ENCODE results near the gene VGF.
A peak's percentile ranks its signal among the peaks of the same experiment; 100 is the strongest.

Gene VGF

DNA sequence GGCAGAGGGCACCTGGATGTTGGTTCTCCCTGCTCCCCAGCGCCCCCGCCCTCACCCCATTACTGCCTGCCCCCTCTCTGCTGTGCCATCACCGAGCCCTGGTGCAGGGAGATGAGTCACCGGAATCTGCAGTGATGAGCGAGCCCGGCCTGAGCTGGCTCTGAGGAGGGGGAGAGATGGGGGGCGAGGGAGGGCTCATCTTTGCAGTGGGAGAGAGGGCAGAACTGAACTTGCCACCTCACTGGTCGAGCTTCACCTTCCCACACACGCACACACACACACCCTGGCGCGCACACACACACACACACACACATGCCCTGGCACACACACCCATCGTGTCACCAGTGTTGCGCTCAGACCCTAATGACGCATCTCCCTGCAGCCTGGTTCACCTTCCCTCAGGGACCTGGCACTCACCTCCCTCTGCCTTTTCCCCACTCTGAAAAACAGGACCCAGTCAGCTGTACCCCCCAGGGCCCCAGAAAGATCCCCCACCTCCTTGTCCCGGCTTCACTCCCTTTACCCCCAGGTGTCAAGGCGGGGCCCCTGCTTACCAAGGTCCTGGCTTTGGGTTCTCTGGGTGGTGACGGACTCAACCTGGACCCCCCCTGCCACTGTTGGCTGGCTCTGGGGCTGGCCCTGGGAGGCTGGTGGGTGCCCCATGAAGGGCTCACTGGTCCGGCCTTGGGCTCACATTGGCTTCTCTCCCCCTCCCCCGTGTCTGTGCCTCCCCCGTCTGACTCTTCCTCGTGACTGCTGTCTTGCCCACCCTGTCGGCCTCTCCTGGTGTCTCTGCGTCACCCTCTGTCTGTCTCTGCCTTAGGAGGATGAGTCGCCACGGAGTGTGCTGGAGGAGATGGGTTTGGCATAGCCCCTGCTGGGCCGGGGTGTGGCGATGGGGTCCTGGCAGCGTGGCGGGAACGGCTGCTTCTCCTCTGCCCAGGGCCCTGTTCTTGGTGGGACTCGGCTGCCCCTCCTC, 5.4 kb downstream of the VGF start:
- H3K4me3 ChIP-seq (ENCODE audit: low read length in 2 of 2): no peak overlapping the region
- no peak overlapping the region for H3K27ac ChIP-seq (ENCODE audit: low read depth in 2 of 2, low read length in 2 of 2)
- H3K36me3 ChIP-seq (ENCODE audit: control insufficient read depth in 2 of 2, insufficient read depth in 2 of 2, low read length in 2 of 2): peaks cover 12 to 16% of the 10 kb centered on the region in 2 donors
- peaks cover 9 to 13% of the 10 kb centered on the region in 2 donors for H3K27me3 ChIP-seq (ENCODE audit: control insufficient read depth in 2 of 2, insufficient read depth in 2 of 2, low read length in 2 of 2)
- no peak overlapping the region for H3K9ac ChIP-seq (ENCODE audit: low read depth in 1 of 2, low read length in 2 of 2)
- H3K4me1 ChIP-seq (ENCODE audit: control insufficient read depth in 2 of 2, insufficient read depth in 2 of 2, low read length in 2 of 2): peaks cover 11 to 13% of the 10 kb centered on the region in 2 donors
- H3K9me3 ChIP-seq (ENCODE audit: control insufficient read depth in 2 of 2, low read length in 2 of 2): no peaks in the 10 kb centered on the region

DNA sequence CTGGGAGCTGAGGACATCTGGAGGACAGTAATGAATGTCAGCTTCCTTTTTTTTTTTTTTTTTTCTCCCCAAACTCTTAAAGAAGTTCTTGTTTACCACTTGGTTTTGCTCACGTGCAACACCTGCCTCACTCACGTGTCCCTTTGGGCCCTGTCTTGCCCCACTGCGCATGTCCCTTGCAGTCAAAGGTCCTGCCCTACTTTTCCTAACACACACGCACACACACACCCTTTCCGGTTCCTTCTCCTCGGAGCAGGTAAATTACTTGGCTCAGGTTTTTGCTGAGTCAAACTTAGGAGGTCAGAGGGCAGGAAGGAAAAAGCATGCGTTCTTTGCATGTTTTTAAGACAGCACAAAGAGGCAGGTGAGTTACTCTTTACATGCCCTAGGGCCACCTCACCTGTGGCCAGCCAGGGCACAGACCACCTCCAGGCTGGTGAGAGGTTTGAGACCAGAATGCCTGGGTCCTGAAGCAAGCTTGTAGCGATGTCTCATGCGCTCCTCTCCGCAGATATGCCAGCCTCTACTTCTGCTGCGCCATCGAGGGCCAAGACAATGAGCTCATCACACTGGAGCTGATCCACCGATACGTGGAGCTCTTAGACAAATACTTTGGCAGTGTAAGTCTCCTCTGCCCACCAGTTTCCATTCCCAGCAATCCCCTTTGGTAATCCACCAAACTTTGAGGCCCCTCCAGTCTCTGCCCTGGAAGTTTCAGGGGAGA, 8.3 kb downstream of the VGF start:
- H3K36me3 ChIP-seq (ENCODE audit: control insufficient read depth in 2 of 2, insufficient read depth in 2 of 2, low read length in 2 of 2): peaks cover 12 to 16% of the 10 kb centered on the region in 2 donors
- no peak overlapping the region for H3K9ac ChIP-seq (ENCODE audit: low read depth in 1 of 2, low read length in 2 of 2)
- H3K27me3 ChIP-seq (ENCODE audit: control insufficient read depth in 2 of 2, insufficient read depth in 2 of 2, low read length in 2 of 2): peaks cover 0 to 1% of the 10 kb centered on the region in 2 donors
- H3K27ac ChIP-seq (ENCODE audit: low read depth in 2 of 2, low read length in 2 of 2): no peak overlapping the region
- peaks cover 7 to 12% of the 10 kb centered on the region in 2 donors for H3K4me1 ChIP-seq (ENCODE audit: control insufficient read depth in 2 of 2, insufficient read depth in 2 of 2, low read length in 2 of 2)
- no peaks in the 10 kb centered on the region for H3K9me3 ChIP-seq (ENCODE audit: control insufficient read depth in 2 of 2, low read length in 2 of 2)
- H3K4me3 ChIP-seq (ENCODE audit: low read length in 2 of 2): no peak overlapping the region

DNA sequence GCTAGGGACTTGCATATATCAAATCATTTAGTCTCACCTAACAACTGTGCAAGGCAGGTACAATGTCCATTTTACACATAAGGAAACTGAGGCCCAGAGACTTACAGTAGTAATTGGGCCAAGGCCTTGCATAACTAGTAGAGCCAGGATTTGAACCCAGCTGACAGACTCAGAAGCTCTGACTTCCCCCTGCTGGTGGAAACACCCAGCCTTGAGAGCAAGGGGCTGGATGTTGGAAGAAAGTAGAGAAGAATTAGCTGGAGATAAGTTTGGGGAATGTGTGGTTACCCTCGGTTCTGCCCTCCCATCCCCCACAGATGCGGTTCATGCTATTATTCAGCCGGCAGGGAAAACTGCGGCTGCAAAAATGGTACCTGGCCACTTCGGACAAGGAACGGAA, 9.1 kb downstream of the VGF start:
- no peak overlapping the region for H3K9ac ChIP-seq (ENCODE audit: low read depth in 1 of 2, low read length in 2 of 2)
- H3K27ac ChIP-seq (ENCODE audit: low read depth in 2 of 2, low read length in 2 of 2): no peak overlapping the region
- no peaks in the 10 kb centered on the region for H3K27me3 ChIP-seq (ENCODE audit: control insufficient read depth in 2 of 2, insufficient read depth in 2 of 2, low read length in 2 of 2)
- peak overlapping the region in 1 of 2 donors; percentile 4 for H3K4me3 ChIP-seq (ENCODE audit: low read length in 2 of 2)
- H3K9me3 ChIP-seq (ENCODE audit: control insufficient read depth in 2 of 2, low read length in 2 of 2): no peaks in the 10 kb centered on the region
- peaks cover 7 to 12% of the 10 kb centered on the region in 2 donors for H3K4me1 ChIP-seq (ENCODE audit: control insufficient read depth in 2 of 2, insufficient read depth in 2 of 2, low read length in 2 of 2)
- peaks cover 12 to 16% of the 10 kb centered on the region in 2 donors for H3K36me3 ChIP-seq (ENCODE audit: control insufficient read depth in 2 of 2, insufficient read depth in 2 of 2, low read length in 2 of 2)

DNA sequence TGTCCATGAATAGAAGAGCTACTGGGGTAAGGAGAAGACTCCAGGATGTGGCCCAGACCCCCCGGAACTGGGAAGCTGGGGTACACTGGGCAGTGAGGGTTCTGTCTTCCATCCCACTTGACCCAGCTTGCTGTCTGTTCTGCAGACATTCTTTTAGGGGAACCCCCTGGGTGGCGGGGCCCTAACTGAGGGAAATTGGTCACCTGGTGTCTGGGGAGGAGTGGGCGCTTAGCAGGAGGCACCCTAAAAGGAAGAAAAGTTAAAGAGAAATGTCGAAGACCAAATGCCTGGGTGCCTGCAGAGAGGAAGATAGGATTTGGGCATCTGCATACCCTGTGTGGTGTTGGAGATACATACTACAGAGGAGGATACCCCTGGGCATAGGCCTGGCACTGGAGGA, 10.1 kb downstream of the VGF start:
- Histone ChIP-seq H3K4me1 (ENCODE audit: control insufficient read depth in 2 of 2, insufficient read depth in 2 of 2, low read length in 2 of 2) (peaks cover 7 to 12% of the 10 kb centered on the region in 2 donors), H3K27me3 (ENCODE audit: control insufficient read depth in 2 of 2, insufficient read depth in 2 of 2, low read length in 2 of 2) (no peaks in the 10 kb centered on the region), H3K4me3 (ENCODE audit: low read length in 2 of 2) (peak overlapping the region; percentile 76 to 77), H3K9ac (ENCODE audit: low read depth in 1 of 2, low read length in 2 of 2) (peak overlapping the region; percentile 56 to 72), H3K27ac (ENCODE audit: low read depth in 2 of 2, low read length in 2 of 2) (no peak overlapping the region), H3K9me3 (ENCODE audit: control insufficient read depth in 2 of 2, low read length in 2 of 2) (no peaks in the 10 kb centered on the region), H3K36me3 (ENCODE audit: control insufficient read depth in 2 of 2, insufficient read depth in 2 of 2, low read length in 2 of 2) (peaks cover 11 to 15% of the 10 kb centered on the region in 2 donors)

DNA sequence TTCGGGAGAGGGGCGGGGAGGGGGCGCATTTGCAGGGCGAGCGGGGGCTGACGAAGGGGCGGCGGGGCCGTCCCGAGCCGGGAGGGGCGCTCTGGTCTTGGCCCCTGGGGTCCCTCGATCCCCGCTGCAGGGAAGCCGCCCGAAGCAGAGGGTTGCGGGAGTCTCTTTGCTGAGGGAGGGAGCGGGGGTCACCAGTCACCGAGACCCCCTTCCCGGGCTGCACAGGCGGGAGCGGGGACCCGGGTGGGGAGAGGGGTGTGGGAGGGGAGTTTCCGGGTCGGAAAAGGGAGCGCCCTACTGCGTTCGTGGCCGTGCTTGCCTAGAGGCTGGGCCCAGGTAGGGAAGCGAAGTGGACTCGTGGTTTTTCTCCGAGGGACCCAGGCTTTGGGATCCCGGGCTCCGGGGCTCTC, 10.7 kb downstream of the VGF start:
- H3K4me3 ChIP-seq (ENCODE audit: low read length in 2 of 2): peak overlapping the region; percentile 76 to 77
- peaks cover 9 to 12% of the 10 kb centered on the region in 2 donors for H3K36me3 ChIP-seq (ENCODE audit: control insufficient read depth in 2 of 2, insufficient read depth in 2 of 2, low read length in 2 of 2)
- H3K27ac ChIP-seq (ENCODE audit: low read depth in 2 of 2, low read length in 2 of 2): peak overlapping the region in 1 of 2 donors; percentile 52
- peaks cover 7 to 12% of the 10 kb centered on the region in 2 donors for H3K4me1 ChIP-seq (ENCODE audit: control insufficient read depth in 2 of 2, insufficient read depth in 2 of 2, low read length in 2 of 2)
- H3K9ac ChIP-seq (ENCODE audit: low read depth in 1 of 2, low read length in 2 of 2): peak overlapping the region; percentile 56 to 72
- no peaks in the 10 kb centered on the region for H3K9me3 ChIP-seq (ENCODE audit: control insufficient read depth in 2 of 2, low read length in 2 of 2)
- H3K27me3 ChIP-seq (ENCODE audit: control insufficient read depth in 2 of 2, insufficient read depth in 2 of 2, low read length in 2 of 2): no peaks in the 10 kb centered on the region

DNA sequence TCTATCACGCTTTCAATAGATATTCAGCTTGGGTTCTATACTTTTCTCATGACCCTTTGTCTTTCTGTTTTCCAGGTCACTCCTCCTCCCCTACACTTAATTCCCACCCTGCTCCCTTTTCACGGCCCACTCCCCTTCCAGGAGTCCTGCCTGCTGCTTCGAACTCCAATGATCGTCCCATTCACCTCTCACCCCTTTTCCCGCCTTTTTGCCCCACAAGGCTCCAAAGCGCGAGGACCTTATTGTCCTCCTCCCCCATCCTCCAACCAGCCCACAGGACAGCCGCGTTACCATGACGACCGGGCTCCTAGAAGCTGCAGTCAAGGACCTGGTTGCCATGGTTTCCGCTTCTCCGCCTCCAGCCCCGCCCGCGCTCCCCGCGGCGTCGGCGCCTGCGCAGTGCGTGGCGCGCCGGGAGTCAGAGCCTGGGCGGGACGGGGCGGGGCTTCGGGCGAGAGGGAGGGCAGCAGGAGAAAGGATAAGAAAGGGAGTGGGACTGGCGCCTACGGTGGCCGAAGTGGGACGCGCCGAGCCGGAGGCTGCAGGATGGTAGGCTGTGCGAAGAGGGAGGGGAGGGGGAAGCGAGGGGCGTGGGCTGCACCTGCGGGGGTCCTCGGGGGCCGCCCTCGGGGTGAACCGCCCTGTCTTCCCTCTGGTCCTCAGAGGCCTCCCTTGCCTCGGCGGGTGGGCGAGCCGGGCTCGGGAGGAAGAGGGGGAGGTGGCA, 11.2 kb downstream of the VGF start, which contains the start of gene AP1S1:
Gene AP1S1, plus strand, starts transcription at position 508 of the 724 bp plus-strand sequence. Its CDS starts 39 bp downstream, at position 547.
- no peaks in the 10 kb centered on the region for H3K9me3 ChIP-seq (ENCODE audit: control insufficient read depth in 2 of 2, low read length in 2 of 2)
- peaks cover 6 to 10% of the 10 kb centered on the region in 2 donors for H3K36me3 ChIP-seq (ENCODE audit: control insufficient read depth in 2 of 2, insufficient read depth in 2 of 2, low read length in 2 of 2)
- peak within 1 kb of the TSS in 1 of 2 donors; percentile 52 for H3K27ac ChIP-seq (ENCODE audit: low read depth in 2 of 2, low read length in 2 of 2)
- peak within 1 kb of the TSS; percentile 76 to 77 for H3K4me3 ChIP-seq (ENCODE audit: low read length in 2 of 2)
- H3K9ac ChIP-seq (ENCODE audit: low read depth in 1 of 2, low read length in 2 of 2): peak within 1 kb of the TSS; percentile 56 to 72
- H3K27me3 ChIP-seq (ENCODE audit: control insufficient read depth in 2 of 2, insufficient read depth in 2 of 2, low read length in 2 of 2): no peaks in the 10 kb centered on the region
- peaks cover 7 to 12% of the 10 kb centered on the region in 2 donors for H3K4me1 ChIP-seq (ENCODE audit: control insufficient read depth in 2 of 2, insufficient read depth in 2 of 2, low read length in 2 of 2)

DNA sequence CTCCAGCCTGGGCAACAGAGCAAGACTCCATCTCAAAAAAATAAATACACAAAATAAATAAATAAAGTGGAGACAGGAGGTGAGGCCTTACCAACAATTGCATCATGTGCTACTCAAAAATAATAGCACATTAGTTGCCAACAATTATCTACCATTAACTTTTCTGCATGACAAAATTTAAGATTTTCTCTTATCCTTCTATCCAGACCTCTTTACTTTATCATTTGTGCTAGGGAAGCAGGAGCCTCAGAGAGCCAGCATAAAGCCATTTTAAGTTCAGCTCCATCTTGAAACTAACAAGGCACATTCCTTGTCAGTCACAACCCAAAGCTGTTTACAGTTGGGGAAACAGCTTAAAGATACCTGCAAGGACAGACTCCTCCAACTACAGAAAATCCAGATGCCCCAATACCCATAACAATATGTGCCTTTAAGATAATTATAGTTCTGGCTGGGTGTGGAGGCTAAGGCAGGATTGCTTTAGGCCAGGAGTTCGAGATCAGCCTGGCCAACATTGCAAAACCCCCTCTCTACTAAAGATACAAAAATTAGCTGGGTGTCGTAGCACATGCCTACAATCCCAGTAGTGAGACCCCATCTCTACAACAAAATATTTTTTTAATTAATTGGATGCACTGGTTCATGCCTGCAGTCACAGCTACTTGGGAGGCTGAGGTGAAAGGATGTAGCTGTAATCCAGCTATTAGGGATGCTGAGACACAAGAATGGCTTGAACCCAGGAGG, 13.3 kb downstream of the VGF start:
- Histone ChIP-seq H3K4me1 (ENCODE audit: control insufficient read depth in 2 of 2, insufficient read depth in 2 of 2, low read length in 2 of 2) (peaks cover 7 to 10% of the 10 kb centered on the region in 2 donors), H3K36me3 (ENCODE audit: control insufficient read depth in 2 of 2, insufficient read depth in 2 of 2, low read length in 2 of 2) (no peaks in the 10 kb centered on the region), H3K4me3 (ENCODE audit: low read length in 2 of 2) (no peak overlapping the region), H3K27ac (ENCODE audit: low read depth in 2 of 2, low read length in 2 of 2) (no peak overlapping the region), H3K9me3 (ENCODE audit: control insufficient read depth in 2 of 2, low read length in 2 of 2) (no peaks in the 10 kb centered on the region), H3K9ac (ENCODE audit: low read depth in 1 of 2, low read length in 2 of 2) (no peak overlapping the region), H3K27me3 (ENCODE audit: control insufficient read depth in 2 of 2, insufficient read depth in 2 of 2, low read length in 2 of 2) (no peaks in the 10 kb centered on the region)

DNA sequence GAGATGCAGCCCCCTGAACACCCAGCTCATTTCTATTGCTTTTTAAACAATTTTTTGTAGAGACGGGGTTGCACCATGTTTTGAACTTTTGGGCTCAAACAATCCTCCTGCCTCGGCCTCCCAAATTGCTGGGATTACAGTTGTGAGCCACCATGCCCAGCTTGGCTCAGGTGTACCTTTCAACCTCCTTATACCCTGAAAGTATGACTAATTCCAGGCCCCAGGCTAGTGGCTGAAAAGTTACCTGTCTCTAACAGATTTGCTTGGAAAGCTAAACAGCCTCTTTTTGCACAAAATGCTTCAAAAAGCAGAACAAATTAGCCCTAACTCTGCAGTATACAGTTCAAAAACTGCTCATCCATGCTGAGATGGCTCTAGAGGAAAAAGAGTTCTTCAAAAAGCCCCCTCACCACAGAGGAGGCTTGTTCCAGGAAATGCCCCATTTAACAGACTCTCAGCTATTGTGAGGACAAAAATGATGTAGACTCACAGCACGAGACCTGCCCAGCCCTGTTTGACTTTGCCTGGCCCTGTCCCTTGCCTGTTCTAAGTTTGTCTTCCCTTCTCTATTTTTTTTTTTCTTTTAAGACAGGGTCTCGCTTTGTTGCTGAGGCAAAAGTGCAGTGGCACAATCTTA, 24.5 kb downstream of the VGF start:
- Histone ChIP-seq H3K4me3 (ENCODE audit: low read length in 2 of 2) (no peak overlapping the region), H3K4me1 (ENCODE audit: control insufficient read depth in 2 of 2, insufficient read depth in 2 of 2, low read length in 2 of 2) (peaks cover 12 to 14% of the 10 kb centered on the region in 2 donors), H3K9ac (ENCODE audit: low read depth in 1 of 2, low read length in 2 of 2) (no peak overlapping the region), H3K27me3 (ENCODE audit: control insufficient read depth in 2 of 2, insufficient read depth in 2 of 2, low read length in 2 of 2) (no peaks in the 10 kb centered on the region), H3K27ac (ENCODE audit: low read depth in 2 of 2, low read length in 2 of 2) (no peak overlapping the region), H3K36me3 (ENCODE audit: control insufficient read depth in 2 of 2, insufficient read depth in 2 of 2, low read length in 2 of 2) (no peaks in the 10 kb centered on the region), H3K9me3 (ENCODE audit: control insufficient read depth in 2 of 2, low read length in 2 of 2) (no peaks in the 10 kb centered on the region)

DNA sequence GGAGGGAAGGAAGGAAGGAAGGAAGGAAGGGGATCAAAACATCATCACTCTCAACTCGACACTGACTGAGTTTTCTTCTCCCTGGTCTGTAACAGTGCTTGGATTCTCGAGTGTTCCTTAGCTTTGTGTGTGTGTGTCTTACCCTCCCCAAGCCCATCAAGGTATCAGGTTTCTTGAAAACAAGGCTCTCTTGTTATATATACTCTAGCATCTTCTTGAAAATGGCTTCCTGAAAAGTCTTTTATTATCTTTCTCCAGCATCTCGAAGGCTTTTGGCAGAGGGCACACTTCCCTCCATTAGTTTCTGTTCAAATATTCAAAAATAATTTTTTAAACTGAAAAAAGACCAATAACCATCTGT, 25.1 kb downstream of the VGF start:
- H3K27me3 ChIP-seq (ENCODE audit: control insufficient read depth in 2 of 2, insufficient read depth in 2 of 2, low read length in 2 of 2): no peaks in the 10 kb centered on the region
- no peak overlapping the region for H3K27ac ChIP-seq (ENCODE audit: low read depth in 2 of 2, low read length in 2 of 2)
- peaks cover 12 to 14% of the 10 kb centered on the region in 2 donors for H3K4me1 ChIP-seq (ENCODE audit: control insufficient read depth in 2 of 2, insufficient read depth in 2 of 2, low read length in 2 of 2)
- no peaks in the 10 kb centered on the region for H3K36me3 ChIP-seq (ENCODE audit: control insufficient read depth in 2 of 2, insufficient read depth in 2 of 2, low read length in 2 of 2)
- no peak overlapping the region for H3K9ac ChIP-seq (ENCODE audit: low read depth in 1 of 2, low read length in 2 of 2)
- H3K4me3 ChIP-seq (ENCODE audit: low read length in 2 of 2): no peak overlapping the region
- no peaks in the 10 kb centered on the region for H3K9me3 ChIP-seq (ENCODE audit: control insufficient read depth in 2 of 2, low read length in 2 of 2)

Measured in mucosa of rectum (tissue), 2 donors.